Activated CD4-positive, alpha-beta memory T cell treated with anti-CD3 and anti-CD28 coated beads, Interleukin-2, amount 10 ng/mL, durations not matched to agents 7 days and 5 days (primary cell): ENCODE measurements around the gene TMEM86B. TPM values are rescaled to one million over a fixed set of nuclear protein-coding genes. Genes with fewer than 3 reads are reported as not detected.

Source experiments
- CTCF ChIA-PET: fragments of 350-600 bp; sonication (Branson Sonifier 250); formaldehyde crosslinking; loops from one replicate; lab custom pipeline; 2021; ENCODE audit warnings: antibody characterized with exemption, inconsistent platforms; lab: Charles Lee
- POLR2A ChIA-PET: fragments of 350-600 bp; sonication (Branson Sonifier 250); formaldehyde crosslinking; loops from one replicate; lab custom pipeline; 2021; ENCODE audit warnings: antibody characterized with exemption; lab: Charles Lee
- DNase-seq: peaks from one replicate; pipeline ENCODE4 v3.0.0-alpha.2; 2020
- H3K27ac Mint-ChIP-seq: one replicate; pipeline ENCODE4 v1.8.0; 2021; ENCODE audit warnings: mild to moderate bottlenecking, mixed read lengths
- H3K27me3 Mint-ChIP-seq: one replicate; pipeline ENCODE4 v1.8.0; 2021; ENCODE audit warnings: mixed read lengths
- H3K36me3 Mint-ChIP-seq: one replicate; pipeline ENCODE4 v1.8.0; 2021; ENCODE audit warnings: low read depth, mixed read lengths
- H3K4me1 Mint-ChIP-seq: one replicate; pipeline ENCODE4 v1.8.0; 2021; ENCODE audit warnings: mixed read lengths
- H3K4me3 Mint-ChIP-seq: one replicate; pipeline ENCODE4 v1.8.0; 2021; ENCODE audit warnings: mild to moderate bottlenecking, mixed read lengths
- H3K9me3 Mint-ChIP-seq: one replicate; pipeline ENCODE4 v1.8.0; 2021; ENCODE audit warnings: mixed read lengths
- total RNA-seq, 2 experiments: library from RNA; stranded (reverse); gene quantifications; one replicate each; pipeline ENCODE4 v1.2.3, GENCODE V29; 2021

Gene TMEM86B
- total RNA-seq, 2 experiments from 2014 or later = 10.3 to 12.4 TPM

GRCh38 chr19:55254625-55254977, 26.0 kb upstream of the TMEM86B start:
- Mint-ChIP-seq H3K27me3 (no peaks in the 10 kb centered on the region), H3K36me3 (peaks cover 71% of the 10 kb centered on the region), H3K4me3 (peak overlapping the region; percentile 100), H3K27ac (peak overlapping the region; percentile 100), H3K4me1 (peaks cover 59% of the 10 kb centered on the region), H3K9me3 (no peaks in the 10 kb centered on the region)
- ChIA-PET POLR2A (interaction anchor here (0.9 to 6.9 kb wide), 19 partner anchors 8 to 372 kb away, joined by 3 to 96 read pairs (median 6); partner anchors contain the start of genes FIZ1, HSPBP1, ISOC2 and KMT5C), CTCF (interaction anchor here (1.0 to 5.0 kb wide), 10 partner anchors 26 to 400 kb away, joined by 3 to 25 read pairs (median 4); partner anchors contain the start of genes HSPBP1, ISOC2, KMT5C and TMEM238)
- DNase-seq = no peak

DNA sequence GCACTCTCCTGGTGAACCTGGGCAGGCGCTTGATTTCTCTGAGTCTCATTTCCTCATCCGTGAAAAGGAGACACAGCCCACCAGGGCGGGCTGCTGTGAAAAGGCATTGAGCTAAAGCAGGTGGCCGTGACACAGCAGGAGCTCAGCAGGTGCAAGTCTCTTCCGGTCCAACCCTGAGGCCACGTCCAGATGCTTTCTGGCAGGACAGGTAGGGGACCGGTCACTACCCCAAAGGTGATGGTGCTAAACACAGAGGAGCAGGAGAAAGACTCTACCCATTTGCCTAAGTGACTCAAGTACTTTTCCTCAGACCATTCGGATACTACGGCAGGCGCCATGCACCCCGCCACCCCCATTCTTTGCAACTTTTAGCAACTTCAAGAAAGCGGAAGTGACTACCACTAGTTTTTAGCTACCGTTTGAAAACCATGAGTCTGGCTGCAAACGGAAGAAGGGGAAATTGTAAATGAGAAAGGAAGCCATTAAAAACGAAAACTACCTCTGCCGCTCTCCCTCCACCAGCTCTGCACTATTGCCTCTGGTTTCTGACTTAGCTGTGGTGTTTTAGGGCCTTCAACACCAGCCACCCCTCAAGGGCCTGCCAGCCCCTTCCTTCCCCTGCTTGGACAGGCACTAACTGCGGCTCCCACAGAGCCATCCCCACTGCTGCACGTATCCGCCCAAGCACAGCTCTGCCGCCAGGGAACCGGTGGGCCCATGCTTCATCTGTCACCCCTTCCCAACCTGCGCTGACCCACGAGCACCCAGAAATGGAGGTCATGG, 25.5 kb upstream of the TMEM86B start:
- ChIA-PET CTCF (interaction anchor here (1.0 to 5.0 kb wide), 12 partner anchors 26 to 400 kb away, joined by 3 to 25 read pairs (median 4); partner anchors contain the start of genes HSPBP1, ISOC2, KMT5C and TMEM238), POLR2A (interaction anchor here (0.9 to 6.9 kb wide), 23 partner anchors 10 to 372 kb away, joined by 3 to 96 read pairs (median 4); partner anchors contain the start of genes BRSK1, FIZ1, HSPBP1 and ISOC2)
- Mint-ChIP-seq H3K4me1 (peaks cover 58% of the 10 kb centered on the region), H3K4me3 (peak overlapping the region; percentile 100), H3K36me3 (peaks cover 66% of the 10 kb centered on the region), H3K27me3 (no peaks in the 10 kb centered on the region), H3K27ac (peak overlapping the region; percentile 100), H3K9me3 (no peaks in the 10 kb centered on the region)
- peak; percentile 72 for DNase-seq

GRCh38 chr19:55252760-55253663, 24.4 kb upstream of the TMEM86B start:
- ChIA-PET CTCF (interaction anchor here (1.0 to 5.0 kb wide), 8 partner anchors 25 to 251 kb away, joined by 3 to 25 read pairs (median 4); partner anchors contain the start of gene KMT5C), POLR2A (interaction anchor here (0.9 to 6.9 kb wide), 16 partner anchors 9 to 352 kb away, joined by 3 to 96 read pairs (median 4); partner anchors contain the start of genes BRSK1, FIZ1, HSPBP1 and ISOC2)
- Mint-ChIP-seq H3K4me1 (peaks cover 65% of the 10 kb centered on the region), H3K9me3 (no peaks in the 10 kb centered on the region), H3K27me3 (no peaks in the 10 kb centered on the region), H3K36me3 (peaks cover 72% of the 10 kb centered on the region), H3K4me3 (peak overlapping the region; percentile 100), H3K27ac (peak overlapping the region; percentile 100)
- DNase-seq = no peak

- peak; percentile 70 for DNase-seq
- peaks cover 59% of the 10 kb centered on the region for H3K36me3 Mint-ChIP-seq
- H3K9me3 Mint-ChIP-seq = no peaks in the 10 kb centered on the region
- H3K27me3 Mint-ChIP-seq = no peaks in the 10 kb centered on the region
- peaks cover 56% of the 10 kb centered on the region for H3K4me1 Mint-ChIP-seq
- H3K27ac Mint-ChIP-seq = peak overlapping the region; percentile 100
- peak overlapping the region; percentile 73 for H3K4me3 Mint-ChIP-seq
- ChIA-PET CTCF (interaction anchor here (0.7 to 1.5 kb wide), 4 partner anchors 27 to 577 kb away, joined by 3 to 5 read pairs (median 4); no protein-coding TSS in a partner anchor), POLR2A (interaction anchor here (1.1 to 6.9 kb wide), 4 partner anchors 8 to 155 kb away, joined by 3 to 56 read pairs (median 12); partner anchors contain the start of genes PPP6R1 and UBE2S)
These were observed 22.9 kb upstream of the TMEM86B start for GRCh38 chr19:55251341-55252081.

DNA sequence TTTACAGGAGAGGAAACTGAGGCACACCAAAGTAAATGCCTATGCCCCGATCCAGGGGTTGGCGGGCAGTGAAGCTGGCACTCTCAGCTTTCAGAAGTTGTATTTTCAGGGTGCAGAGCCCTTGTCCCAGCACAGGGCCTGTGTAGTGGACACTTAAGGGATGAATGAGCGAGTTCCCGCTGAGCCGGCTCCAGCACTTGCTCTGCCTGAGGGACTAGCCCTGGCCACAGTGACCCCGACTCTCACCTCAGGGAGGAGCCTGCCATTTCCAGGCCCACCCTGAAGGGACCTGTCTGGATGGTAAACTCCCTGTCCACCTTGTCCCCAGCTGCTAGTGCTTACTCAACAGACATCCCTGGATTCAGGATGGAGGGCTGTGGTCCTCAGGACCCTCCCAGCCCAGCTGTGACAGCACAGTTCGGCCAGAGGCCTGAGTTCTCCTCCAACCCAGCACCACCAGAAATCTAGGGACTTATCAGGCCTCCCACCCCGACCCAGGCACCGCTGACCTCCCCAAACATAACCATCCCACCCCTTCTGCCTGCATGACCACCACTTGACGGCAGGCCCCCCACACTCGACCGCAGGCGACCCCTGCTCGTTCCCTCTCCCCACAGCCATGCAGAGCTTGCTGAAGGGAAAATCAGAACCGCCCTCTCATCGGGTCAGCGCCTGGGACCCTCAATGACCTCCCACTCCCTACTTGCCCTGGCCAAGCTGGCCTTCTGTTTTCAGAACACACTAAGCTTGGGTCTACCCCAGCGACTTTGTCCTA, 21.9 kb upstream of the TMEM86B start:
- CTCF ChIA-PET = interaction anchor here (1.1 to 1.5 kb wide), 2 partner anchors 41 to 576 kb away, joined by 3 to 5 read pairs; no protein-coding TSS in a partner anchor
- peaks cover 54% of the 10 kb centered on the region for H3K36me3 Mint-ChIP-seq
- POLR2A ChIA-PET = interaction anchor here (1.0 to 4.1 kb wide), 4 partner anchors 9 to 134 kb away, joined by 3 to 20 read pairs (median 3); partner anchors contain the start of gene PPP6R1
- peaks cover 45% of the 10 kb centered on the region for H3K4me1 Mint-ChIP-seq
- H3K9me3 Mint-ChIP-seq = no peaks in the 10 kb centered on the region
- no peak for DNase-seq
- H3K27me3 Mint-ChIP-seq = no peaks in the 10 kb centered on the region
- peak overlapping the region; percentile 100 for H3K27ac Mint-ChIP-seq
- H3K4me3 Mint-ChIP-seq = no peak overlapping the region

GRCh38 chr19:55249841-55250240, 21.3 kb upstream of the TMEM86B start:
- ChIA-PET CTCF (interaction anchor here (1.5 kb wide), 1 partner anchor 42 kb away, joined by 5 read pairs; no protein-coding TSS in a partner anchor), POLR2A (interaction anchor here (1.0 to 4.1 kb wide), 2 partner anchors 10 to 135 kb away, joined by 3 to 20 read pairs; partner anchors contain the start of gene PPP6R1)
- no peak overlapping the region for H3K4me3 Mint-ChIP-seq
- no peak overlapping the region for H3K27ac Mint-ChIP-seq
- peaks cover 45% of the 10 kb centered on the region for H3K4me1 Mint-ChIP-seq
- peaks cover 49% of the 10 kb centered on the region for H3K36me3 Mint-ChIP-seq
- no peak for DNase-seq
- H3K9me3 Mint-ChIP-seq = no peaks in the 10 kb centered on the region
- H3K27me3 Mint-ChIP-seq = no peaks in the 10 kb centered on the region

DNA sequence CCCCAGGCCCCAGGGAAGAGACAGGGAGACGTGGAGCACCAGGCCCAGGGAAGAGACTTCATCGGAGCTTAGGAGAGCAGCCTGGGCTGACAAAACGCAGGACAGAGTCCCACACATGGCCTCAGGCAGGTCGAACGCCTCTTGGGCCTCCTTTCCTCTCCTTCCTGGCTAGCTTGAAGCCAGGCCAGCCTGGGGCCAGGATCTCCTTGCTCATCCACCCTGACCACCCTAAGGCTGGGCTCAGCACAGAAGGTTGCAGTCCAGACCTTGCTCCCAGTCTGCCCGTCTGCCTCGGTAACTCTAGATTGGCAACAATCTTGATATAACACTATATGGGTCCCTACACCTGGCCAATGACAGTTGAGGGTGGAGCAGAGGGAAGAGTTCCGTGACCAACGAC, 20.1 kb upstream of the TMEM86B start:
- CTCF ChIA-PET = no interaction called here
- Mint-ChIP-seq H3K27me3 (no peaks in the 10 kb centered on the region), H3K9me3 (no peaks in the 10 kb centered on the region), H3K4me3 (no peak overlapping the region), H3K36me3 (peaks cover 48% of the 10 kb centered on the region), H3K27ac (peak overlapping the region; percentile 52), H3K4me1 (peaks cover 42% of the 10 kb centered on the region)
- POLR2A ChIA-PET = interaction anchor here (1.0 to 4.1 kb wide), 3 partner anchors 11 to 131 kb away, joined by 3 to 20 read pairs (median 3); partner anchors contain the start of genes PPP1R12C and PPP6R1
- DNase-seq = no peak

- DNase-seq = no peak
- Mint-ChIP-seq H3K27ac (no peak overlapping the region), H3K9me3 (no peaks in the 10 kb centered on the region), H3K27me3 (no peaks in the 10 kb centered on the region), H3K4me3 (no peak overlapping the region), H3K4me1 (peaks cover 37% of the 10 kb centered on the region), H3K36me3 (peaks cover 48% of the 10 kb centered on the region)
- ChIA-PET POLR2A (interaction anchor here (1.0 to 4.1 kb wide), 3 partner anchors 10 to 131 kb away, joined by 3 to 20 read pairs (median 3); partner anchors contain the start of genes PPP1R12C and PPP6R1), CTCF (no interaction called here)
These were observed 19.7 kb upstream of the TMEM86B start for GRCh38 chr19:55248166-55248675.

DNA sequence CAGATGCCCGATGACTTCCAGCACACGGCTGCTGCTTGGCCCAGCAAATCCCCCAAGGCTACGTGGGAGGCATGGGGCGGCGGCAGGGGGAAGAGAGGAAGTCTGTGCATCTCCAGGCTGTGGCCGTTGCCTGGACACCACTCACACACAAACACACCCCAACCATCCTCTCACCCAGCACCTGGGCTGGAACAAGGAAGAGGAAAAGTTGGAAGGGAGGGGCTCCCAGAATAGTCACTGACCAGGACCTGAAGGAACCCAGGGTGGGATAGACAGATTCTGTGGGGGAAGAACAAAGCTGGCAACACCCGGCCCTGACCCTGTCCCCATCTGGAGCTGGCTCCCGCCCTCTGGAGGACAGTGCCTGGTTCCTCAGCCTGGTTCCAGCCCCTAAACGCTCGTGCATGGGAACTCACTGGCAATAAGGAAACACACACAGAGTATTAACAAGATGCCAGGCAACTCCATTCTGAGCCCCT, 19.1 kb upstream of the TMEM86B start:
- H3K27me3 Mint-ChIP-seq = no peaks in the 10 kb centered on the region
- peaks cover 48% of the 10 kb centered on the region for H3K36me3 Mint-ChIP-seq
- H3K27ac Mint-ChIP-seq = no peak overlapping the region
- no peaks in the 10 kb centered on the region for H3K9me3 Mint-ChIP-seq
- peaks cover 34% of the 10 kb centered on the region for H3K4me1 Mint-ChIP-seq
- H3K4me3 Mint-ChIP-seq = no peak overlapping the region
- CTCF ChIA-PET = no interaction called here
- DNase-seq = no peak
- POLR2A ChIA-PET = interaction anchor here (1.0 to 4.1 kb wide), 3 partner anchors 10 to 130 kb away, joined by 3 to 20 read pairs (median 3); partner anchors contain the start of genes PPP1R12C and PPP6R1

GRCh38 chr19:55246462-55247451, 18.2 kb upstream of the TMEM86B start:
- no peak overlapping the region for H3K4me3 Mint-ChIP-seq
- H3K27ac Mint-ChIP-seq = no peak overlapping the region
- no peaks in the 10 kb centered on the region for H3K9me3 Mint-ChIP-seq
- ChIA-PET POLR2A (interaction anchor here (1.0 to 1.6 kb wide), 2 partner anchors 9 to 13 kb away, joined by 3 to 5 read pairs; no protein-coding TSS in a partner anchor), CTCF (no interaction called here)
- H3K36me3 Mint-ChIP-seq = peaks cover 55% of the 10 kb centered on the region
- H3K4me1 Mint-ChIP-seq = peaks cover 26% of the 10 kb centered on the region
- no peak for DNase-seq
- H3K27me3 Mint-ChIP-seq = no peaks in the 10 kb centered on the region
